CD4-positive, alpha-beta T cell treated with Interleukin-17A for 4 hours (primary cell): ENCODE data around the gene ZBTB21.
A peak's percentile ranks its signal among the peaks of the same experiment; 100 is the strongest.

Experiments used
- DNase-seq: peaks from one replicate; pipeline ENCODE4 v3.0.0-alpha.2; 2020; ENCODE audit warnings: mixed read lengths

The ZBTB21 gene

GRCh38 chr21:41985662-41986416, 24.3 kb downstream of the ZBTB21 start:
- DNase-seq, result no peak

- DNase-seq, result no peak
Measured at GRCh38 chr21:41983229-41983628, 26.9 kb downstream of the ZBTB21 start.

GRCh38 chr21:41980561-41980960, 29.6 kb downstream of the ZBTB21 start:
- no peak for DNase-seq

GRCh38 chr21:41979751-41980369, 30.3 kb downstream of the ZBTB21 start:
- no peak for DNase-seq

GRCh38 chr21:41979335-41979734, 30.8 kb downstream of the ZBTB21 start:
- no peak for DNase-seq

GRCh38 chr21:41977034-41977950, 32.9 kb downstream of the ZBTB21 start:
- no peak for DNase-seq

- DNase-seq, result no peak
Measured at GRCh38 chr21:41976611-41977010, 33.5 kb downstream of the ZBTB21 start.

GRCh38 chr21:41975391-41976272, 34.5 kb downstream of the ZBTB21 start:
- DNase-seq, result no peak

GRCh38 chr21:41974752-41975053, 35.5 kb downstream of the ZBTB21 start:
- DNase-seq, result no peak

- peak; percentile 42 for DNase-seq
Measured at GRCh38 chr21:41973861-41974751, 36.1 kb downstream of the ZBTB21 start.

GRCh38 chr21:41973427-41973831, 36.7 kb downstream of the ZBTB21 start:
- DNase-seq, result no peak

- DNase-seq, result no peak
Measured at GRCh38 chr21:41972511-41973205, 37.5 kb downstream of the ZBTB21 start.

GRCh38 chr21:41971891-41972290, 38.3 kb downstream of the ZBTB21 start:
- no peak for DNase-seq

GRCh38 chr21:41970751-41971653, 39.2 kb downstream of the ZBTB21 start:
- DNase-seq, result no peak

- no peak for DNase-seq
Measured at GRCh38 chr21:41970106-41970391, 40.1 kb downstream of the ZBTB21 start.

- DNase-seq, result no peak
Measured at GRCh38 chr21:41967708-41968107, 42.5 kb downstream of the ZBTB21 start.

- no peak for DNase-seq
Measured at GRCh38 chr21:41966872-41967621, 43.1 kb downstream of the ZBTB21 start.

GRCh38 chr21:41966041-41966833, 43.9 kb downstream of the ZBTB21 start:
- DNase-seq, result no peak
